Panc1 (cell line): ENCODE results near the gene POLN. TPM values are rescaled to one million over a fixed set of nuclear protein-coding genes. Genes with fewer than 3 reads are reported as not detected.

ENCODE experiments used
- ATAC-seq: fragments of 200-7000 bp; cut with Tn5 transposase; 2 replicates; pipeline ENCODE4 v1.9.1; 2020; ENCODE audit warnings: mild to moderate bottlenecking, moderate library complexity
- BruUV-seq: library from RNA; stranded (reverse); fragments of 400-500 nt; replicated peaks from 2 replicates; lab custom pipeline; 2021; lab: Mats Ljungman, UMichigan
- CTCF ChIA-PET: fragments of 300-600 bp; sonication (Branson Sonifier 250); formaldehyde crosslinking; loops from one replicate; lab custom pipeline; 2022; ENCODE audit warnings: antibody characterized with exemption; lab: Charles Lee
- POLR2A ChIA-PET: fragments of 300-600 bp; sonication (Branson Sonifier 250); formaldehyde crosslinking; loops from one replicate; lab custom pipeline; 2022; ENCODE audit warnings: antibody characterized with exemption; lab: Charles Lee
- DNase-seq: peaks from one replicate; pipeline ENCODE4 v3.0.0-alpha.2; 2010; ENCODE audit warnings: low read depth, low spot score
- H3K27ac ChIP-seq: 2 replicates; pipeline ENCODE4 v1.5.1; 2011; ENCODE audit warnings: mild to moderate bottlenecking, low read length, inconsistent platforms
- H3K27me3 ChIP-seq: fragments of 200-500 bp; sonication (Bioruptor generic); 2 replicates; pipeline ENCODE4 v1.6.0; 2014; ENCODE audit warnings: low read length, inconsistent platforms; ENCODE audit not compliant: control insufficient read depth, insufficient read depth
- H3K36me3 ChIP-seq: fragments of 200-500 bp; sonication (Bioruptor generic); 2 replicates; pipeline ENCODE4 v1.5.1; 2014; ENCODE audit warnings: inconsistent platforms, mild to moderate bottlenecking, low read length, moderate library complexity; ENCODE audit not compliant: control insufficient read depth, insufficient read depth
- H3K4me1 ChIP-seq: 2 replicates; pipeline ENCODE4 v1.5.1; 2011; ENCODE audit warnings: inconsistent platforms, mild to moderate bottlenecking, low read length, moderate library complexity; ENCODE audit not compliant: control insufficient read depth, insufficient read depth
- H3K4me3 ChIP-seq, 2 experiments: 2 replicates each; pipeline ENCODE4 v1.5.1; 2011 to 2012; ENCODE audit warnings: low read depth in 2 of 2, low read length in 2 of 2, mild to moderate bottlenecking in 2 of 2, inconsistent platforms in 1 of 2, moderate library complexity in 1 of 2
- H3K9me3 ChIP-seq: fragments of 200-500 bp; sonication (Bioruptor generic); 2 replicates; pipeline ENCODE4 v1.5.1; 2014; ENCODE audit warnings: low read depth, mild to moderate bottlenecking, inconsistent platforms, low read length, moderate library complexity; ENCODE audit not compliant: control insufficient read depth, insufficient read depth
- POLR2AphosphoS5 ChIP-seq: IDR thresholded peaks from 2 replicates; pipeline ENCODE4 v1.6.1; 2012; ENCODE audit warnings: mild to moderate bottlenecking, low read depth, low read length, moderate library complexity
- SIN3A ChIP-seq: IDR thresholded peaks from 2 replicates; pipeline ENCODE4 v1.6.1; 2012; ENCODE audit warnings: low read depth, mild to moderate bottlenecking, low read length, moderate library complexity, borderline replicate concordance; ENCODE audit not compliant: insufficient read depth
- TCF7L2 ChIP-seq: IDR thresholded peaks from 2 replicates; pipeline ENCODE4 v1.6.1; 2011; ENCODE audit warnings: mild to moderate bottlenecking, low read depth, low read length, inconsistent platforms
- in situ Hi-C: cut with HindIII; loops from 2 replicates; pipeline ENCODE4 v1.10.0; 2016; ENCODE audit warnings: low sequenced_read_pairs, low pct_unique_long_range_greater_than_20kb
- intact Hi-C: fragments of 100-400 bp; cut with micrococcal nuclease; formaldehyde crosslinking; loops from one replicate; pipeline ENCODE4 v1.10.0; 2022; ENCODE audit not compliant: unreplicated experiment
- total RNA-seq: library from RNA; stranded (reverse); gene quantifications from one replicate; pipeline ENCODE4 v1.2.1, GENCODE V29; 2021; ENCODE audit not compliant: unreplicated experiment
- TF ChIP-seq, protein P1 (sequence below), 2 experiments: IDR thresholded peaks; 2 replicates each; pipeline ENCODE4 v1.6.1; 2011 to 2012; ENCODE audit warnings: low read depth in 2 of 2, control low read depth in 1 of 2, low read length in 1 of 2, mild to moderate bottlenecking in 1 of 2, moderate library complexity in 1 of 2; ENCODE audit not compliant: insufficient read depth in 1 of 2
- TF ChIP-seq, protein P2 (sequence below): fragments of 450-650 bp; IDR thresholded peaks from 2 replicates; pipeline ENCODE4 v1.5.1; 2017; ENCODE audit warnings: mild to moderate bottlenecking

The POLN gene
- total RNA-seq, 1 experiment from 2014 or later, result 4.3 TPM

GRCh38 chr4:2105559-2105958, 136.4 kb downstream of the POLN start:
- BruUV-seq, result no TSS peak
- ATAC-seq (no peak), DNase-seq (no peak)
- POLR2A ChIA-PET, result no interaction called here
- intact Hi-C loops, result no loop called here
- in situ Hi-C loops, result no loop called here
- no peak overlapping the region for H3K27ac ChIP-seq
- no peaks in the 10 kb centered on the region for H3K36me3 ChIP-seq
- no peak overlapping the region for H3K4me3 ChIP-seq
- CTCF ChIA-PET, result no interaction called here
- H3K9me3 ChIP-seq, result no peaks in the 10 kb centered on the region
- no peaks in the 10 kb centered on the region for H3K27me3 ChIP-seq
- H3K4me1 ChIP-seq, result no peaks in the 10 kb centered on the region
- TF ChIP-seq, protein P1, sequence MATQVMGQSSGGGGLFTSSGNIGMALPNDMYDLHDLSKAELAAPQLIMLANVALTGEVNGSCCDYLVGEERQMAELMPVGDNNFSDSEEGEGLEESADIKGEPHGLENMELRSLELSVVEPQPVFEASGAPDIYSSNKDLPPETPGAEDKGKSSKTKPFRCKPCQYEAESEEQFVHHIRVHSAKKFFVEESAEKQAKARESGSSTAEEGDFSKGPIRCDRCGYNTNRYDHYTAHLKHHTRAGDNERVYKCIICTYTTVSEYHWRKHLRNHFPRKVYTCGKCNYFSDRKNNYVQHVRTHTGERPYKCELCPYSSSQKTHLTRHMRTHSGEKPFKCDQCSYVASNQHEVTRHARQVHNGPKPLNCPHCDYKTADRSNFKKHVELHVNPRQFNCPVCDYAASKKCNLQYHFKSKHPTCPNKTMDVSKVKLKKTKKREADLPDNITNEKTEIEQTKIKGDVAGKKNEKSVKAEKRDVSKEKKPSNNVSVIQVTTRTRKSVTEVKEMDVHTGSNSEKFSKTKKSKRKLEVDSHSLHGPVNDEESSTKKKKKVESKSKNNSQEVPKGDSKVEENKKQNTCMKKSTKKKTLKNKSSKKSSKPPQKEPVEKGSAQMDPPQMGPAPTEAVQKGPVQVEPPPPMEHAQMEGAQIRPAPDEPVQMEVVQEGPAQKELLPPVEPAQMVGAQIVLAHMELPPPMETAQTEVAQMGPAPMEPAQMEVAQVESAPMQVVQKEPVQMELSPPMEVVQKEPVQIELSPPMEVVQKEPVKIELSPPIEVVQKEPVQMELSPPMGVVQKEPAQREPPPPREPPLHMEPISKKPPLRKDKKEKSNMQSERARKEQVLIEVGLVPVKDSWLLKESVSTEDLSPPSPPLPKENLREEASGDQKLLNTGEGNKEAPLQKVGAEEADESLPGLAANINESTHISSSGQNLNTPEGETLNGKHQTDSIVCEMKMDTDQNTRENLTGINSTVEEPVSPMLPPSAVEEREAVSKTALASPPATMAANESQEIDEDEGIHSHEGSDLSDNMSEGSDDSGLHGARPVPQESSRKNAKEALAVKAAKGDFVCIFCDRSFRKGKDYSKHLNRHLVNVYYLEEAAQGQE (IDR thresholded peaks at IDR 0.05; ENCODE audit: insufficient read depth in 1 of 2, low read depth in 2 of 2, low read length in 1 of 2), result no peak
- no peak for TF ChIP-seq TCF7L2
- TF ChIP-seq POLR2AphosphoS5, result no peak
- TF ChIP-seq SIN3A, result no peak
- TF ChIP-seq, protein P2, sequence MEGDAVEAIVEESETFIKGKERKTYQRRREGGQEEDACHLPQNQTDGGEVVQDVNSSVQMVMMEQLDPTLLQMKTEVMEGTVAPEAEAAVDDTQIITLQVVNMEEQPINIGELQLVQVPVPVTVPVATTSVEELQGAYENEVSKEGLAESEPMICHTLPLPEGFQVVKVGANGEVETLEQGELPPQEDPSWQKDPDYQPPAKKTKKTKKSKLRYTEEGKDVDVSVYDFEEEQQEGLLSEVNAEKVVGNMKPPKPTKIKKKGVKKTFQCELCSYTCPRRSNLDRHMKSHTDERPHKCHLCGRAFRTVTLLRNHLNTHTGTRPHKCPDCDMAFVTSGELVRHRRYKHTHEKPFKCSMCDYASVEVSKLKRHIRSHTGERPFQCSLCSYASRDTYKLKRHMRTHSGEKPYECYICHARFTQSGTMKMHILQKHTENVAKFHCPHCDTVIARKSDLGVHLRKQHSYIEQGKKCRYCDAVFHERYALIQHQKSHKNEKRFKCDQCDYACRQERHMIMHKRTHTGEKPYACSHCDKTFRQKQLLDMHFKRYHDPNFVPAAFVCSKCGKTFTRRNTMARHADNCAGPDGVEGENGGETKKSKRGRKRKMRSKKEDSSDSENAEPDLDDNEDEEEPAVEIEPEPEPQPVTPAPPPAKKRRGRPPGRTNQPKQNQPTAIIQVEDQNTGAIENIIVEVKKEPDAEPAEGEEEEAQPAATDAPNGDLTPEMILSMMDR, result no peak

DNA sequence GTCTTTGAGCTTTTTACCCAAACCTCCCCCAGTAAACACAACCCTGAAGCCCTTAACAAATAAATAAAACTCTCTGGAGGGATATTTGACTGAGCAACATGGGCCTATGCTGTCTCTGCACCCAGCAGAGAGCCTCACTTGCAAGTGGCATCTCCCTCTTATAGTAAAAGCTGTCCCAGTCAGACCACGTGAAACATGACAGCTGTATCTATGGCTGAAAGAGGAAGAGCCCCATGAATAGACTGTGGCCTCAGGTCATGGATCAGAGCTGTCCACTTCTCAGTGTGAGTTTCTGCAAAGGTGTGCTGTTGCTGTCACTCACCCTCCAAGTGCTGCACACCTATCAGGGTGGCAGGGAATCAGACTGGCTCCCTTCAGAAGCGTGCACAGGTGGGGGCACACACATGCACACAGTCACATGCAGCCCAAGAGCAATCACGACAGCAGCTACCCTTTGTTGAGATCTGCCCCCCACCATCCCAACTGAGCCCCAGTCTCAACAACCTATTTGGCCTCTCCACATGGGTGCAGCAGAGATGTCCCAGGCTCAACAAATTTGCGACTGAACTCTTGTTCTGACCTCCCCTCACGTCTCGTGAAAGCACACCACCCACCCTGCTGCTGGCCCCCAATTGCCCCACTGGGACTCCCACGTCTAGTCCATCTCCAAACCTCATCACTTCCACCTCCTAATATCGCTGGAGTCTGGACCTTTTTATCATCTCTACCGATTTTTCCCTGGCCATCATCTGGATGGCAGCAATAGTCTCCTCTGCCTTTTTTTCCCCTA, 137.2 kb downstream of the POLN start:
- no peaks in the 10 kb centered on the region for H3K4me1 ChIP-seq
- ATAC-seq (no peak), DNase-seq (no peak)
- no peak overlapping the region for H3K27ac ChIP-seq
- H3K4me3 ChIP-seq, result no peak overlapping the region
- ChIA-PET POLR2A (no interaction called here), CTCF (no interaction called here)
- no peaks in the 10 kb centered on the region for H3K27me3 ChIP-seq
- intact Hi-C loops (no loop called here), in situ Hi-C loops (no loop called here)
- no peaks in the 10 kb centered on the region for H3K36me3 ChIP-seq
- H3K9me3 ChIP-seq, result no peaks in the 10 kb centered on the region
- TF ChIP-seq POLR2AphosphoS5 (no peak), TCF7L2 (no peak), SIN3A (no peak)
- TF ChIP-seq, protein P1 (IDR thresholded peaks at IDR 0.05; ENCODE audit: insufficient read depth in 1 of 2, low read depth in 2 of 2, low read length in 1 of 2), result no peak
- TF ChIP-seq, protein P2, result no peak
- no TSS peak for BruUV-seq
